ENCODE measurements around the gene OR5AU1.

The OR5AU1 gene

DNA sequence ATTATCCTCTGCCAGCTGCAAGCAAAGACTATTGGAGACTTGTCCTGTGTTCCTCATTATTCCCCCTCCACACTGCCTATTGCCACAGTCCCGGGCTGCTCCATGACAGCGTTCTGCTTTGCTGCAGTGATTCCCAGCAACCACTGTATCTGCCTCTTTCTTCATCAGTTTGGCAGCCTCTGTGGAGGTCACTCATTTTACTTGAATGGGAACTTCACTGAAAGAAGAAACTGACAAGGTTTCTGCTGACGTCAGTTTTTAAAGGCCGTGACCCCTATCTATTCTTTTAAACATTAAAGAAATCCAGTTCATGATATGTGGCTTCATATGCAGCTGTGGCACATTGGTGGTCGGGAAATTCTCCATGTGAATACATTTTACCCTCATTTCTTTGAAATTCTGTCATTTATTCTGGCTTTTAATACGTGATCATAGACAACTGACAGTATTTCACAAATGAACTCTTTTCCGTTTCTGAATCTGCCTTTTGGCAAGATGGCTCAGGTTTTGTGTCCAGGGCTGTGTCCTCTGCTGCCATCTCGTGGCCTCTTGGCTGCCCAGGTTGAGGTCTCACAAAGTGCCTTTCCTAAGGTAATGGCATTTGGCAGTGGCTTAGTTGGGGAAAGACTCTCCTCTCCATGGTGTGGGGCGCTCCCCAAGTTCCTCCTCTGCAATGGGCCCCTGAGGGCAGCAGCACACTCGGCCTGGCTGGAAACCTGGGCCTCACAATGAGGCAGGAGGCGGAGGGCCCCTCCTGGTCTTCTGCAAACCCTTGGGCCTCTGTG lies 49.2 kb downstream of the OR5AU1 start:
- peak; percentile 58 for DNase-seq (ENCODE audit: low read depth)

- DNase-seq (ENCODE audit: low read depth) = no peak
These were observed 49.7 kb downstream of the OR5AU1 start for GRCh38 chr14:21106176-21106497.

DNA sequence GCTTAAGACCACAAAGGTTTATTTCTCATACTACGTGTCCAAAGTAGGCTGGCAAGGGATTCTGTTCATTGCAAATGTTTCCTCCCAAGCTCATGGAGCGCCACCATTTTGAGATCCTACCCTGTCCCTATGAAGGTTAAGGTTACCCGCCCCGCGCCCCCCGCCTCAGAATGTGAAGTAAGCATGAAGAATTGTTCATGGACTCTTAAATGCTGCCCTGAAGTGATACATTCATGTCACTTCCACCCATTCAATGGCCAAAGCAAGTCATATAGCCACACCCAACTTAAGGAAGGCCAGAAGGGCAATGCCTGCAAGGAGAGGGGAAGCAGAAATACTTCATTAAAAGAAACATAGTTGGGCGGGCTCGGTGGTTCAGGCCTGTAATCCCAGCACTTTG lies 50.8 kb downstream of the OR5AU1 start:
- no peak for DNase-seq (ENCODE audit: low read depth)
